ENCODE measurements around the gene ALKBH3.

GRCh38 chr11:43933226-43933607 is 52.6 kb downstream of the ALKBH3 start:
- TF ChIP-seq CTCF (IDR thresholded peaks at IDR 0.05) (no peak), ZFX (IDR thresholded peaks at IDR 0.05; ENCODE audit: borderline replicate concordance) (no peak)

Data from 22Rv1 (cell line).